Mesendoderm (in vitro differentiated cells): ENCODE results near the gene TMEM191C.
"Not testable (repeated sequence)": the region's sequence is repeated elsewhere in the genome, so short reads cannot be mapped to it uniquely, and the experiment has no call there.

ENCODE experiments used
- DNase-seq: peaks from one replicate; pipeline ENCODE4 v3.0.0; 2013
- H2AK5ac ChIP-seq: 2 replicates; pipeline ENCODE4 v1.6.1; 2013; ENCODE audit warnings: low read length, inconsistent platforms
- H2BK120ac ChIP-seq: 2 replicates; pipeline ENCODE4 v1.6.1; 2013; ENCODE audit warnings: low read depth, mild to moderate bottlenecking, low read length, moderate library complexity, mixed read lengths
- H2BK15ac ChIP-seq: replicated peaks from 2 replicates; pipeline ENCODE4 v1.6.1; 2013; ENCODE audit warnings: low read depth, mild to moderate bottlenecking, moderate library complexity
- H2BK5ac ChIP-seq: 2 replicates; pipeline ENCODE4 v1.6.1; 2013; ENCODE audit warnings: low read length, inconsistent platforms
- H3K18ac ChIP-seq: 2 replicates; pipeline ENCODE4 v1.6.1; 2013; ENCODE audit warnings: mild to moderate bottlenecking, low read length, mixed read lengths
- H3K23ac ChIP-seq: one replicate; pipeline ENCODE4 v1.6.1; 2013; ENCODE audit warnings: low read length
- H3K27ac ChIP-seq: 2 replicates; pipeline ENCODE4 v1.5.1; 2013; ENCODE audit warnings: low read depth, mild to moderate bottlenecking, inconsistent platforms, low read length, moderate library complexity
- H3K27me3 ChIP-seq: 2 replicates; pipeline ENCODE4 v1.6.1; 2013; ENCODE audit warnings: low read length, control low read depth, mild to moderate bottlenecking, inconsistent platforms; ENCODE audit not compliant: insufficient read depth, poor library complexity
- H3K36me3 ChIP-seq: 2 replicates; pipeline ENCODE4 v1.6.1; 2013; ENCODE audit warnings: low read length, inconsistent platforms; ENCODE audit not compliant: control insufficient read depth, insufficient read depth
- H3K4ac ChIP-seq: one replicate; pipeline ENCODE4 v1.6.1; 2013; ENCODE audit warnings: low read depth, mild to moderate bottlenecking, low read length, moderate library complexity
- H3K4me1 ChIP-seq: 2 replicates; pipeline ENCODE4 v1.6.1; 2013; ENCODE audit warnings: low read depth, low read length, inconsistent platforms; ENCODE audit not compliant: control insufficient read depth
- H3K4me2 ChIP-seq: 2 replicates; pipeline ENCODE4 v1.6.1; 2013; ENCODE audit warnings: low read length
- H3K4me3 ChIP-seq: 2 replicates; pipeline ENCODE4 v1.5.1; 2013; ENCODE audit warnings: mild to moderate bottlenecking, low read length
- H3K56ac ChIP-seq: one replicate; pipeline ENCODE4 v1.6.1; 2013; ENCODE audit warnings: low read length
- H3K79me1 ChIP-seq: 2 replicates; pipeline ENCODE4 v1.6.1; 2013; ENCODE audit warnings: low read length, inconsistent platforms
- H3K79me2 ChIP-seq: 2 replicates; pipeline ENCODE4 v1.6.1; 2013; ENCODE audit warnings: mild to moderate bottlenecking, low read length; ENCODE audit not compliant: control insufficient read depth, insufficient read depth
- H3K9ac ChIP-seq: 2 replicates; pipeline ENCODE4 v1.6.1; 2013; ENCODE audit warnings: low read length, inconsistent platforms
- H4K5ac ChIP-seq: one replicate; pipeline ENCODE4 v1.6.1; 2013; ENCODE audit warnings: low read length
- H4K8ac ChIP-seq: one replicate; pipeline ENCODE4 v1.6.1; 2013; ENCODE audit warnings: low read depth, mild to moderate bottlenecking, control low read depth, low read length, moderate library complexity
- WGBS: extraction: QIAGEN DNeasy Blood & Tissue Kit; methylation state at CpG from one replicate; pipeline ENCODE4 v1.1.7; 2013; ENCODE audit warnings: low lambda C conversion rate, missing lambda C conversion rate; ENCODE audit not compliant: insufficient coverage; ENCODE audit errors: extremely low coverage; 5-methylcytosine and 5-hydroxymethylcytosine counted together

Gene TMEM191C

GRCh38 chr22:21441170-21441569 lies 26.0 kb upstream of the TMEM191C start:
- H3K79me1 ChIP-seq: peaks cover 12% of the 10 kb centered on the region
- H3K4ac ChIP-seq, H2BK120ac ChIP-seq, H3K27ac ChIP-seq, H3K9ac ChIP-seq, H3K18ac ChIP-seq, H3K79me2 ChIP-seq, H3K36me3 ChIP-seq, H3K56ac ChIP-seq, H3K4me3 ChIP-seq, H3K4me1 ChIP-seq, H4K8ac ChIP-seq, H3K27me3 ChIP-seq, H3K23ac ChIP-seq, H4K5ac ChIP-seq, DNase-seq, H2AK5ac ChIP-seq, H3K4me2 ChIP-seq, H2BK5ac ChIP-seq, H2BK15ac ChIP-seq: not testable (repeated sequence)
- WGBS: no CpG with 5 or more reads among the region's 6 CpGs

GRCh38 chr22:21442123-21442522 lies 25.1 kb upstream of the TMEM191C start:
- H4K8ac ChIP-seq, H3K18ac ChIP-seq, H3K4ac ChIP-seq, H2BK120ac ChIP-seq, H3K4me2 ChIP-seq, H2BK15ac ChIP-seq, H2AK5ac ChIP-seq, H4K5ac ChIP-seq, H3K36me3 ChIP-seq, H3K27ac ChIP-seq, H3K79me2 ChIP-seq, H3K27me3 ChIP-seq, H2BK5ac ChIP-seq, H3K4me3 ChIP-seq, H3K9ac ChIP-seq, H3K23ac ChIP-seq, H3K4me1 ChIP-seq, DNase-seq, H3K56ac ChIP-seq: not testable (repeated sequence)
- H3K79me1 ChIP-seq: peaks cover 14% of the 10 kb centered on the region
- WGBS: no CpG with 5 or more reads among the region's 9 CpGs

GRCh38 chr22:21442646-21443045 lies 24.5 kb upstream of the TMEM191C start:
- not testable (repeated sequence) for H3K27ac ChIP-seq, H2AK5ac ChIP-seq, H2BK120ac ChIP-seq, H2BK15ac ChIP-seq, H3K4me1 ChIP-seq, H3K18ac ChIP-seq, H3K23ac ChIP-seq, H4K8ac ChIP-seq, H3K36me3 ChIP-seq, H4K5ac ChIP-seq, H3K4ac ChIP-seq, DNase-seq, H3K4me3 ChIP-seq, H3K56ac ChIP-seq, H2BK5ac ChIP-seq, H3K4me2 ChIP-seq, H3K27me3 ChIP-seq, H3K79me2 ChIP-seq, H3K9ac ChIP-seq
- H3K79me1 ChIP-seq: peaks cover 14% of the 10 kb centered on the region
- WGBS: no CpG with 5 or more reads among the region's 15 CpGs

- H3K18ac ChIP-seq: no peak overlapping the region
- H2BK120ac ChIP-seq: no peak overlapping the region
- H2BK5ac ChIP-seq: no peak overlapping the region
- H3K23ac ChIP-seq: peak overlapping the region; percentile 74
- DNase-seq: no peak
- no CpG with 5 or more reads among the region's 13 CpGs for WGBS
- no peak overlapping the region for H3K27ac ChIP-seq
- H3K9ac ChIP-seq: no peak overlapping the region
- no peaks in the 10 kb centered on the region for H3K27me3 ChIP-seq
- H4K8ac ChIP-seq: no peak overlapping the region
- H3K4me3 ChIP-seq: no peak overlapping the region
- H3K4me1 ChIP-seq: no peaks in the 10 kb centered on the region
- no peak overlapping the region for H3K56ac ChIP-seq
- no peak overlapping the region for H3K4ac ChIP-seq
- H3K79me1 ChIP-seq: peaks cover 16% of the 10 kb centered on the region
- no peak overlapping the region for H2AK5ac ChIP-seq
- no peak overlapping the region for H3K4me2 ChIP-seq
- no peak overlapping the region for H2BK15ac ChIP-seq
- no peak overlapping the region for H4K5ac ChIP-seq
- H3K79me2 ChIP-seq: peaks cover 3% of the 10 kb centered on the region
- H3K36me3 ChIP-seq: peaks cover 10% of the 10 kb centered on the region
Observed at GRCh38 chr22:21443057-21443734, 24.0 kb upstream of the TMEM191C start.

- H3K27ac ChIP-seq: no peak overlapping the region
Observed at GRCh38 chr22:21443735-21444421, 23.3 kb upstream of the TMEM191C start.

More at GRCh38 chr22:21443735-21444421, 23.3 kb upstream of the TMEM191C start:
- Histone ChIP-seq H2BK15ac (no peak overlapping the region), H3K4ac (no peak overlapping the region), H2AK5ac (no peak overlapping the region), H2BK5ac (no peak overlapping the region), H3K9ac (no peak overlapping the region), H3K79me1 (peaks cover 18% of the 10 kb centered on the region), H3K27me3 (no peaks in the 10 kb centered on the region), H4K5ac (no peak overlapping the region), H2BK120ac (no peak overlapping the region), H3K56ac (no peak overlapping the region), H3K4me3 (no peak overlapping the region), H3K23ac (peak overlapping the region; percentile 74), H4K8ac (no peak overlapping the region), H3K36me3 (peaks cover 10% of the 10 kb centered on the region), H3K79me2 (peaks cover 3% of the 10 kb centered on the region), H3K18ac (no peak overlapping the region), H3K4me1 (no peaks in the 10 kb centered on the region), H3K4me2 (no peak overlapping the region)
- DNase-seq: no peak
- no CpG with 5 or more reads among the region's 16 CpGs for WGBS
